ENCODE measurements around the gene FNBP1L.
A peak's percentile ranks its signal among the peaks of the same experiment; 100 is the strongest.
"Not testable (repeated sequence)": the region's sequence is repeated elsewhere in the genome, so short reads cannot be mapped to it uniquely, and the experiment has no call there.

FNBP1L gene

GRCh38 chr1:93446837-93447451, 974 bp upstream of the FNBP1L start:
- no peaks in the 10 kb centered on the region for H3K36me3 ChIP-seq (ENCODE audit: insufficient read depth, low read depth, low read length)
- H3K9ac ChIP-seq (ENCODE audit: low read depth, low read length) = no peak overlapping the region
- peaks cover 8% of the 10 kb centered on the region for H3K4me1 ChIP-seq (ENCODE audit: insufficient read depth, low read length)
- peak overlapping the region; percentile 99 for H3K4me3 ChIP-seq (ENCODE audit: low read length)
- H3K27me3 ChIP-seq (ENCODE audit: insufficient read depth, low read length) = no peaks in the 10 kb centered on the region
- H3K9me3 ChIP-seq (ENCODE audit: insufficient read depth, low read depth, low read length) = no peaks in the 10 kb centered on the region
- H3K27ac ChIP-seq (ENCODE audit: low read length) = no peak overlapping the region

- Histone ChIP-seq H3K27me3 (ENCODE audit: insufficient read depth, low read length) (no peaks in the 10 kb centered on the region), H3K27ac (ENCODE audit: low read length) (peak overlapping the region; percentile 86), H3K9ac (ENCODE audit: low read depth, low read length) (peak overlapping the region; percentile 98), H3K4me1 (ENCODE audit: insufficient read depth, low read length) (peaks cover 20% of the 10 kb centered on the region), H3K36me3 (ENCODE audit: insufficient read depth, low read depth, low read length) (no peaks in the 10 kb centered on the region), H3K4me3 (ENCODE audit: low read length) (peak overlapping the region; percentile 99), H3K9me3 (ENCODE audit: insufficient read depth, low read depth, low read length) (no peaks in the 10 kb centered on the region)
Measured at GRCh38 chr1:93448292-93448982, 519 bp downstream of the FNBP1L start.

GRCh38 chr1:93448983-93449804, 1.3 kb downstream of the FNBP1L start:
- H3K27me3 ChIP-seq (ENCODE audit: insufficient read depth, low read length) = no peaks in the 10 kb centered on the region
- H3K9me3 ChIP-seq (ENCODE audit: insufficient read depth, low read depth, low read length) = no peaks in the 10 kb centered on the region
- peak overlapping the region; percentile 98 for H3K9ac ChIP-seq (ENCODE audit: low read depth, low read length)
- no peaks in the 10 kb centered on the region for H3K36me3 ChIP-seq (ENCODE audit: insufficient read depth, low read depth, low read length)
- H3K27ac ChIP-seq (ENCODE audit: low read length) = peak overlapping the region; percentile 86
- H3K4me1 ChIP-seq (ENCODE audit: insufficient read depth, low read length) = peaks cover 20% of the 10 kb centered on the region
- peak overlapping the region; percentile 99 for H3K4me3 ChIP-seq (ENCODE audit: low read length)

GRCh38 chr1:93450321-93450720, 2.4 kb downstream of the FNBP1L start:
- no peaks in the 10 kb centered on the region for H3K9me3 ChIP-seq (ENCODE audit: insufficient read depth, low read depth, low read length)
- H3K36me3 ChIP-seq (ENCODE audit: insufficient read depth, low read depth, low read length) = no peaks in the 10 kb centered on the region
- H3K9ac ChIP-seq (ENCODE audit: low read depth, low read length) = peak overlapping the region; percentile 98; the same call in 1 of the 2 replicates
- H3K4me1 ChIP-seq (ENCODE audit: insufficient read depth, low read length) = peaks cover 20% of the 10 kb centered on the region
- H3K27me3 ChIP-seq (ENCODE audit: insufficient read depth, low read length) = no peaks in the 10 kb centered on the region
- H3K27ac ChIP-seq (ENCODE audit: low read length) = no peak overlapping the region
- H3K4me3 ChIP-seq (ENCODE audit: low read length) = peak overlapping the region; percentile 99

- Histone ChIP-seq H3K9ac (ENCODE audit: low read depth, low read length) (no peak overlapping the region), H3K4me3 (ENCODE audit: low read length) (no peak overlapping the region), H3K27me3 (ENCODE audit: insufficient read depth, low read length) (no peaks in the 10 kb centered on the region), H3K36me3 (ENCODE audit: insufficient read depth, low read depth, low read length) (peaks cover 13% of the 10 kb centered on the region; the same call in 1 of the 2 replicates), H3K27ac (ENCODE audit: low read length) (no peak overlapping the region), H3K9me3 (ENCODE audit: insufficient read depth, low read depth, low read length) (no peaks in the 10 kb centered on the region), H3K4me1 (ENCODE audit: insufficient read depth, low read length) (peaks cover 18% of the 10 kb centered on the region)
Measured at GRCh38 chr1:93453911-93454310, 6.0 kb downstream of the FNBP1L start.

GRCh38 chr1:93459126-93459525, 11.2 kb downstream of the FNBP1L start:
- Histone ChIP-seq H3K4me3 (ENCODE audit: low read length) (no peak overlapping the region), H3K36me3 (ENCODE audit: insufficient read depth, low read depth, low read length) (peaks cover 13% of the 10 kb centered on the region), H3K4me1 (ENCODE audit: insufficient read depth, low read length) (peaks cover 14% of the 10 kb centered on the region), H3K27ac (ENCODE audit: low read length) (no peak overlapping the region), H3K27me3 (ENCODE audit: insufficient read depth, low read length) (no peaks in the 10 kb centered on the region), H3K9ac (ENCODE audit: low read depth, low read length) (no peak overlapping the region), H3K9me3 (ENCODE audit: insufficient read depth, low read depth, low read length) (no peaks in the 10 kb centered on the region)

- H3K4me1 ChIP-seq (ENCODE audit: insufficient read depth, low read length) = peaks cover 14% of the 10 kb centered on the region
- peaks cover 13% of the 10 kb centered on the region for H3K36me3 ChIP-seq (ENCODE audit: insufficient read depth, low read depth, low read length)
- H3K27ac ChIP-seq (ENCODE audit: low read length) = no peak overlapping the region
- H3K9ac ChIP-seq (ENCODE audit: low read depth, low read length) = no peak overlapping the region
- no peaks in the 10 kb centered on the region for H3K27me3 ChIP-seq (ENCODE audit: insufficient read depth, low read length)
- no peaks in the 10 kb centered on the region for H3K9me3 ChIP-seq (ENCODE audit: insufficient read depth, low read depth, low read length)
- H3K4me3 ChIP-seq (ENCODE audit: low read length) = no peak overlapping the region
Measured at GRCh38 chr1:93461236-93461635, 13.3 kb downstream of the FNBP1L start.

- no peaks in the 10 kb centered on the region for H3K9me3 ChIP-seq (ENCODE audit: insufficient read depth, low read depth, low read length)
- no peaks in the 10 kb centered on the region; the same call in 1 of the 2 replicates for H3K36me3 ChIP-seq (ENCODE audit: insufficient read depth, low read depth, low read length)
- H3K4me3 ChIP-seq (ENCODE audit: low read length) = no peak overlapping the region
- H3K27me3 ChIP-seq (ENCODE audit: insufficient read depth, low read length) = no peaks in the 10 kb centered on the region
- H3K4me1 ChIP-seq (ENCODE audit: insufficient read depth, low read length) = peaks cover 14% of the 10 kb centered on the region
- H3K9ac ChIP-seq (ENCODE audit: low read depth, low read length) = no peak overlapping the region
- no peak overlapping the region for H3K27ac ChIP-seq (ENCODE audit: low read length)
Measured at GRCh38 chr1:93463960-93464359, 16.0 kb downstream of the FNBP1L start.

- not testable (repeated sequence) for H3K36me3 ChIP-seq (ENCODE audit: insufficient read depth, low read depth, low read length); H3K9ac ChIP-seq (ENCODE audit: low read depth, low read length)
Measured at GRCh38 chr1:93465371-93466082, 17.6 kb downstream of the FNBP1L start.

GRCh38 chr1:93467606-93468005, 19.7 kb downstream of the FNBP1L start:
- Histone ChIP-seq H3K36me3 (ENCODE audit: insufficient read depth, low read depth, low read length) (no peaks in the 10 kb centered on the region; the same call in 1 of the 2 replicates), H3K4me1 (ENCODE audit: insufficient read depth, low read length) (peaks cover 15% of the 10 kb centered on the region; the same call in 1 of the 2 replicates), H3K9me3 (ENCODE audit: insufficient read depth, low read depth, low read length) (no peaks in the 10 kb centered on the region), H3K27me3 (ENCODE audit: insufficient read depth, low read length) (no peaks in the 10 kb centered on the region), H3K27ac (ENCODE audit: low read length) (no peak overlapping the region), H3K9ac (ENCODE audit: low read depth, low read length) (no peak overlapping the region), H3K4me3 (ENCODE audit: low read length) (no peak overlapping the region)

More at GRCh38 chr1:93465371-93466082, 17.6 kb downstream of the FNBP1L start:
- not testable (repeated sequence) for H3K4me1 ChIP-seq (ENCODE audit: insufficient read depth, low read length); H3K4me3 ChIP-seq (ENCODE audit: low read length); H3K9me3 ChIP-seq (ENCODE audit: insufficient read depth, low read depth, low read length); H3K27ac ChIP-seq (ENCODE audit: low read length); H3K27me3 ChIP-seq (ENCODE audit: insufficient read depth, low read length)

- no peak overlapping the region for H3K9ac ChIP-seq (ENCODE audit: low read depth, low read length)
- no peak overlapping the region for H3K27ac ChIP-seq (ENCODE audit: low read length)
- H3K36me3 ChIP-seq (ENCODE audit: insufficient read depth, low read depth, low read length) = no peaks in the 10 kb centered on the region; the same call in 1 of the 2 replicates
- no peak overlapping the region for H3K4me3 ChIP-seq (ENCODE audit: low read length)
- no peaks in the 10 kb centered on the region for H3K27me3 ChIP-seq (ENCODE audit: insufficient read depth, low read length)
- no peaks in the 10 kb centered on the region for H3K9me3 ChIP-seq (ENCODE audit: insufficient read depth, low read depth, low read length)
- H3K4me1 ChIP-seq (ENCODE audit: insufficient read depth, low read length) = peaks cover 14% of the 10 kb centered on the region; the same call in 1 of the 2 replicates
Measured at GRCh38 chr1:93468662-93469061, 20.7 kb downstream of the FNBP1L start.

All from iPS-20b (cell line).